Liver (tissue), 3 donors: ENCODE results near the gene CXXC4.

Source experiments
- CTCF ChIP-seq: fragments of 150-350 bp; IDR thresholded peaks from 2 replicates; pipeline ENCODE4 v1.5.1; 2017; ENCODE audit warnings: improper control_type of control experiment, low read depth, low read length; ENCODE audit not compliant: missing input control
- EGR1 ChIP-seq, 2 donors: IDR thresholded peaks; 2 replicates each; pipeline ENCODE4 v1.6.1; 2016 to 2018; ENCODE audit warnings: antibody characterized with exemption in 2 of 2, low read depth in 2 of 2
- FOXA1 ChIP-seq: IDR thresholded peaks from 2 replicates; pipeline ENCODE4 v1.6.1; 2016; ENCODE audit warnings: antibody characterized with exemption
- GABPA ChIP-seq, 2 donors: IDR thresholded peaks in 1 of 2; conservative IDR thresholded peaks in 1 of 2; 2 replicates each; pipeline ENCODE4 v1.6.1; 2016; ENCODE audit warnings: antibody characterized with exemption in 2 of 2, mild to moderate bottlenecking in 1 of 2, moderate library complexity in 1 of 2
- NR2F2 ChIP-seq: IDR thresholded peaks from 2 replicates; pipeline ENCODE4 v1.6.1; 2016; ENCODE audit warnings: antibody characterized with exemption
- SP1 ChIP-seq: IDR thresholded peaks from 2 replicates; pipeline ENCODE4 v1.6.1; 2018; ENCODE audit warnings: antibody characterized with exemption, mild to moderate bottlenecking
- TAF1 ChIP-seq: conservative IDR thresholded peaks from 2 replicates; pipeline ENCODE4 v1.6.1; 2016; ENCODE audit warnings: antibody characterized with exemption, mild to moderate bottlenecking
- YY1 ChIP-seq: IDR thresholded peaks from 2 replicates; pipeline ENCODE4 v1.6.1; 2016; ENCODE audit warnings: antibody characterized with exemption, mild to moderate bottlenecking
- TF ChIP-seq, protein P1 (sequence below): IDR thresholded peaks from 2 replicates; pipeline ENCODE4 v1.6.1; 2016; ENCODE audit warnings: antibody characterized with exemption, mild to moderate bottlenecking
- TF ChIP-seq, protein P2 (sequence below): IDR thresholded peaks from 2 replicates; pipeline ENCODE4 v1.6.1; 2016; ENCODE audit warnings: antibody characterized with exemption
- TF ChIP-seq, protein P3 (sequence below): IDR thresholded peaks from 2 replicates; pipeline ENCODE4 v1.6.1; 2016; ENCODE audit warnings: antibody characterized with exemption
- donor health status: healthy.
- donor health status: healthy.

DNA sequence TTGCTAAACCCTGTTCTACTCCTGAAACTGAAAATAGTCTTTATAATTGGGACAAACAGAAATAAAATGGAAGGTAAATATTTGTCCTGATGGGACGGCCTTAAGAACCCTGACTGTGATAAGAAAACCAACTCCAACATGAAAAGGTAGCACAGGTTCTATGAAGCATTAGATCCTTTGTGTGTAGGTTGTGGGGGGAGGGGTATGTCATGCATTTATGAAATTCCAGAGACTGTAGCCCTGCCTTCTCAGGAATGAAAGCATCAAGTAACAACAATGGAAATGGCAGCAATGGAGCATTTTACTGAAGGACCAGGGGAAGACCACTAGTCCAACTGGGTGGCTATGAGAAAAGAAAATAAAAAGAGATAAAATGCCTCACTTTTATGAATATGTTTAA is 23.9 kb downstream of the CXXC4 start:
- TF ChIP-seq CTCF, result no peak
- TF ChIP-seq, protein P1, sequence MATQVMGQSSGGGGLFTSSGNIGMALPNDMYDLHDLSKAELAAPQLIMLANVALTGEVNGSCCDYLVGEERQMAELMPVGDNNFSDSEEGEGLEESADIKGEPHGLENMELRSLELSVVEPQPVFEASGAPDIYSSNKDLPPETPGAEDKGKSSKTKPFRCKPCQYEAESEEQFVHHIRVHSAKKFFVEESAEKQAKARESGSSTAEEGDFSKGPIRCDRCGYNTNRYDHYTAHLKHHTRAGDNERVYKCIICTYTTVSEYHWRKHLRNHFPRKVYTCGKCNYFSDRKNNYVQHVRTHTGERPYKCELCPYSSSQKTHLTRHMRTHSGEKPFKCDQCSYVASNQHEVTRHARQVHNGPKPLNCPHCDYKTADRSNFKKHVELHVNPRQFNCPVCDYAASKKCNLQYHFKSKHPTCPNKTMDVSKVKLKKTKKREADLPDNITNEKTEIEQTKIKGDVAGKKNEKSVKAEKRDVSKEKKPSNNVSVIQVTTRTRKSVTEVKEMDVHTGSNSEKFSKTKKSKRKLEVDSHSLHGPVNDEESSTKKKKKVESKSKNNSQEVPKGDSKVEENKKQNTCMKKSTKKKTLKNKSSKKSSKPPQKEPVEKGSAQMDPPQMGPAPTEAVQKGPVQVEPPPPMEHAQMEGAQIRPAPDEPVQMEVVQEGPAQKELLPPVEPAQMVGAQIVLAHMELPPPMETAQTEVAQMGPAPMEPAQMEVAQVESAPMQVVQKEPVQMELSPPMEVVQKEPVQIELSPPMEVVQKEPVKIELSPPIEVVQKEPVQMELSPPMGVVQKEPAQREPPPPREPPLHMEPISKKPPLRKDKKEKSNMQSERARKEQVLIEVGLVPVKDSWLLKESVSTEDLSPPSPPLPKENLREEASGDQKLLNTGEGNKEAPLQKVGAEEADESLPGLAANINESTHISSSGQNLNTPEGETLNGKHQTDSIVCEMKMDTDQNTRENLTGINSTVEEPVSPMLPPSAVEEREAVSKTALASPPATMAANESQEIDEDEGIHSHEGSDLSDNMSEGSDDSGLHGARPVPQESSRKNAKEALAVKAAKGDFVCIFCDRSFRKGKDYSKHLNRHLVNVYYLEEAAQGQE, result no peak
- no peak for TF ChIP-seq EGR1 (IDR thresholded peaks at IDR 0.05; ENCODE audit: low read depth in 2 of 2)
- no peak for TF ChIP-seq FOXA1
- no peak for TF ChIP-seq GABPA (IDR thresholded peaks at IDR 0.05 in 1 of 2, conservative IDR thresholded peaks at IDR 0.05 in 1 of 2)
- no peak for TF ChIP-seq YY1
- TF ChIP-seq, protein P2, sequence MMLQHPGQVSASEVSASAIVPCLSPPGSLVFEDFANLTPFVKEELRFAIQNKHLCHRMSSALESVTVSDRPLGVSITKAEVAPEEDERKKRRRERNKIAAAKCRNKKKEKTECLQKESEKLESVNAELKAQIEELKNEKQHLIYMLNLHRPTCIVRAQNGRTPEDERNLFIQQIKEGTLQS, result no peak
- TF ChIP-seq, protein P3, sequence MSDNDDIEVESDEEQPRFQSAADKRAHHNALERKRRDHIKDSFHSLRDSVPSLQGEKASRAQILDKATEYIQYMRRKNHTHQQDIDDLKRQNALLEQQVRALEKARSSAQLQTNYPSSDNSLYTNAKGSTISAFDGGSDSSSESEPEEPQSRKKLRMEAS, result no peak
- TF ChIP-seq SP1, result no peak
- no peak for TF ChIP-seq TAF1
- no peak for TF ChIP-seq NR2F2
